ENCODE results near the gene CFAP58. TPM values are rescaled to one million over a fixed set of nuclear protein-coding genes. Genes with fewer than 3 reads are reported as not detected.

The CFAP58 gene
- total and polyA plus RNA-seq, 8 donors, result 0.12 to 0.58 (median 0.20) TPM; not detected in 3

- no peaks in the 10 kb centered on the region for H3K9me3 ChIP-seq
- TF ChIP-seq POLR2A (IDR thresholded peaks at IDR 0.05), result no peak
- TF ChIP-seq POLR2AphosphoS5 (IDR thresholded peaks at IDR 0.05), result no peak
- TF ChIP-seq, protein P1, sequence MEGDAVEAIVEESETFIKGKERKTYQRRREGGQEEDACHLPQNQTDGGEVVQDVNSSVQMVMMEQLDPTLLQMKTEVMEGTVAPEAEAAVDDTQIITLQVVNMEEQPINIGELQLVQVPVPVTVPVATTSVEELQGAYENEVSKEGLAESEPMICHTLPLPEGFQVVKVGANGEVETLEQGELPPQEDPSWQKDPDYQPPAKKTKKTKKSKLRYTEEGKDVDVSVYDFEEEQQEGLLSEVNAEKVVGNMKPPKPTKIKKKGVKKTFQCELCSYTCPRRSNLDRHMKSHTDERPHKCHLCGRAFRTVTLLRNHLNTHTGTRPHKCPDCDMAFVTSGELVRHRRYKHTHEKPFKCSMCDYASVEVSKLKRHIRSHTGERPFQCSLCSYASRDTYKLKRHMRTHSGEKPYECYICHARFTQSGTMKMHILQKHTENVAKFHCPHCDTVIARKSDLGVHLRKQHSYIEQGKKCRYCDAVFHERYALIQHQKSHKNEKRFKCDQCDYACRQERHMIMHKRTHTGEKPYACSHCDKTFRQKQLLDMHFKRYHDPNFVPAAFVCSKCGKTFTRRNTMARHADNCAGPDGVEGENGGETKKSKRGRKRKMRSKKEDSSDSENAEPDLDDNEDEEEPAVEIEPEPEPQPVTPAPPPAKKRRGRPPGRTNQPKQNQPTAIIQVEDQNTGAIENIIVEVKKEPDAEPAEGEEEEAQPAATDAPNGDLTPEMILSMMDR (IDR thresholded peaks at IDR 0.05), result no peak
- TF ChIP-seq EP300 (IDR thresholded peaks at IDR 0.05), result no peak
- no peaks in the 10 kb centered on the region for H3K4me1 ChIP-seq
- H3K27me3 ChIP-seq, result no peaks in the 10 kb centered on the region
- DNase-seq, result no peak
- no peak overlapping the region for H3K4me3 ChIP-seq
- no peaks in the 10 kb centered on the region for H3K36me3 ChIP-seq
- no peak overlapping the region for H3K27ac ChIP-seq
- WGBS, 5 donors, result 89 to 94% (median 92%) methylated on average over 2 of the region's 2 CpGs
- intact Hi-C loops (cut with DNase I; ENCODE audit: low total_unique reads), result no loop called here
These were observed 86.6 kb downstream of the CFAP58 start for GRCh38 chr10:104440221-104440620.

- H3K36me3 ChIP-seq, result no peaks in the 10 kb centered on the region
- no peak overlapping the region for H3K4me3 ChIP-seq
- TF ChIP-seq POLR2AphosphoS5 (IDR thresholded peaks at IDR 0.05) (no peak), EP300 (IDR thresholded peaks at IDR 0.05) (no peak), POLR2A (IDR thresholded peaks at IDR 0.05) (no peak)
- TF ChIP-seq, protein P1 (IDR thresholded peaks at IDR 0.05), result no peak
- DNase-seq, result peak in 1 of 2 donors; percentile 29
- no peaks in the 10 kb centered on the region for H3K27me3 ChIP-seq
- WGBS, 5 donors, result 35 to 49% (median 41%) methylated on average over 5 of the region's 5 CpGs
- intact Hi-C loops (cut with DNase I; ENCODE audit: low total_unique reads), result no loop called here
- no peaks in the 10 kb centered on the region for H3K9me3 ChIP-seq
- no peaks in the 10 kb centered on the region for H3K4me1 ChIP-seq
- peak overlapping the region in 1 of 5 donors; percentile 16 for H3K27ac ChIP-seq
These were observed 87.8 kb downstream of the CFAP58 start for GRCh38 chr10:104441329-104442000.

- Histone ChIP-seq H3K4me1 (no peaks in the 10 kb centered on the region), H3K27ac (no peak overlapping the region), H3K9me3 (no peaks in the 10 kb centered on the region), H3K36me3 (no peaks in the 10 kb centered on the region), H3K27me3 (no peaks in the 10 kb centered on the region), H3K4me3 (no peak overlapping the region)
- intact Hi-C loops (cut with DNase I; ENCODE audit: low total_unique reads), result no loop called here
- TF ChIP-seq EP300 (IDR thresholded peaks at IDR 0.05) (no peak), POLR2A (IDR thresholded peaks at IDR 0.05) (no peak), POLR2AphosphoS5 (IDR thresholded peaks at IDR 0.05) (no peak)
- TF ChIP-seq, protein P1 (IDR thresholded peaks at IDR 0.05), result no peak
- 69 to 97% (median 95%) methylated on average over 1 of the region's 1 CpG for WGBS, 5 donors
- no peak for DNase-seq
These were observed 91.7 kb downstream of the CFAP58 start for GRCh38 chr10:104445359-104445758.

- H3K27me3 ChIP-seq, result no peaks in the 10 kb centered on the region
- TF ChIP-seq, protein P1 (IDR thresholded peaks at IDR 0.05), result no peak
- TF ChIP-seq POLR2A (IDR thresholded peaks at IDR 0.05) (no peak), EP300 (IDR thresholded peaks at IDR 0.05) (no peak), POLR2AphosphoS5 (IDR thresholded peaks at IDR 0.05) (no peak)
- 50 to 64% (median 60%) methylated on average over 1 of the region's 1 CpG for WGBS, 5 donors
These were observed 92.5 kb downstream of the CFAP58 start for GRCh38 chr10:104446151-104446550.

More at GRCh38 chr10:104446151-104446550, 92.5 kb downstream of the CFAP58 start:
- intact Hi-C loops (cut with DNase I; ENCODE audit: low total_unique reads), result no loop called here
- H3K4me3 ChIP-seq, result no peak overlapping the region
- no peaks in the 10 kb centered on the region for H3K36me3 ChIP-seq
- H3K9me3 ChIP-seq, result no peaks in the 10 kb centered on the region
- H3K27ac ChIP-seq, result no peak overlapping the region
- no peak for DNase-seq
- no peaks in the 10 kb centered on the region for H3K4me1 ChIP-seq
